Endothelial cell of hepatic sinusoid (primary cell): ENCODE measurements around the gene TMPRSS4.

Experiments used
- in situ Hi-C: cut with HindIII; loops from 2 replicates; pipeline ENCODE4 v1.10.0; 2017; ENCODE audit warnings: low sequenced_read_pairs

The TMPRSS4 gene

GRCh38 chr11:118076754-118077281 is at the start of gene TMPRSS4:
Gene TMPRSS4, plus strand, starts transcription at chr11:118077078. Its CDS starts 225 bp downstream, at chr11:118077303.
- in situ Hi-C loops, result no loop called here

- in situ Hi-C loops, result no loop called here
Measured at GRCh38 chr11:118027694-118028093, 49.2 kb upstream of the TMPRSS4 start.

- in situ Hi-C loops, result no loop called here
Measured at GRCh38 chr11:118028626-118029025, 48.3 kb upstream of the TMPRSS4 start.

- in situ Hi-C loops, result no loop called here
Measured at GRCh38 chr11:118033443-118033842, 43.4 kb upstream of the TMPRSS4 start.

- in situ Hi-C loops, result no loop called here
Measured at GRCh38 chr11:118042141-118042540, 34.7 kb upstream of the TMPRSS4 start.

GRCh38 chr11:118042796-118043195 is 34.1 kb upstream of the TMPRSS4 start:
- in situ Hi-C loops, result no loop called here

GRCh38 chr11:118045191-118045590 is 31.7 kb upstream of the TMPRSS4 start:
- in situ Hi-C loops, result no loop called here

GRCh38 chr11:118046051-118046963 is 30.6 kb upstream of the TMPRSS4 start:
- in situ Hi-C loops, result no loop called here

GRCh38 chr11:118046964-118047700 is 29.7 kb upstream of the TMPRSS4 start:
- in situ Hi-C loops, result no loop called here

GRCh38 chr11:118047749-118048148 is 29.1 kb upstream of the TMPRSS4 start:
- in situ Hi-C loops, result no loop called here

- in situ Hi-C loops, result no loop called here
Measured at GRCh38 chr11:118048472-118049370, 28.2 kb upstream of the TMPRSS4 start.

GRCh38 chr11:118049771-118050170 is 27.1 kb upstream of the TMPRSS4 start:
- in situ Hi-C loops, result no loop called here

GRCh38 chr11:118050208-118050891 is 26.5 kb upstream of the TMPRSS4 start:
- in situ Hi-C loops, result no loop called here

- in situ Hi-C loops, result no loop called here
Measured at GRCh38 chr11:118051136-118051610, 25.7 kb upstream of the TMPRSS4 start.

GRCh38 chr11:118051611-118052461 is 25.0 kb upstream of the TMPRSS4 start:
- in situ Hi-C loops, result no loop called here

- in situ Hi-C loops, result no loop called here
Measured at GRCh38 chr11:118052581-118053206, 24.2 kb upstream of the TMPRSS4 start.

- in situ Hi-C loops, result no loop called here
Measured at GRCh38 chr11:118054712-118055640, 21.9 kb upstream of the TMPRSS4 start.
